Retinal pigment epithelial cell (primary cell): ENCODE results near the gene USHBP1.

Experiments
- DNase-seq: peaks from one replicate; pipeline ENCODE4 v3.0.0-alpha.2; 2010; ENCODE audit warnings: low read depth
- H3K4me3 ChIP-seq: 2 replicates; pipeline ENCODE4 v1.5.1; 2011; ENCODE audit warnings: mild to moderate bottlenecking, low read length, control low read depth, moderate library complexity
- CTCF ChIP-seq: conservative IDR thresholded peaks from 2 replicates; pipeline ENCODE4 v1.5.1; 2011; ENCODE audit warnings: low read depth, low read length, control low read depth, inconsistent platforms

Gene USHBP1

GRCh38 chr19:17226002-17226933 lies 38.3 kb downstream of the USHBP1 start, which contains the start of gene OCEL1:
TSS of gene OCEL1 (plus strand) at chr19:17226226. CDS start at chr19:17226248, 22 bp downstream.
- peak within 1 kb of the TSS; percentile 71 for H3K4me3 ChIP-seq
- DNase-seq: peak; percentile 91
- TF ChIP-seq CTCF: no peak

GRCh38 chr19:17225053-17225452 lies 39.5 kb downstream of the USHBP1 start:
- no peak for TF ChIP-seq CTCF
- no peak overlapping the region for H3K4me3 ChIP-seq

GRCh38 chr19:17220207-17220758 lies 44.3 kb downstream of the USHBP1 start:
- H3K4me3 ChIP-seq: no peak overlapping the region
- DNase-seq: peak; percentile 23
- TF ChIP-seq CTCF: no peak

More at GRCh38 chr19:17225053-17225452, 39.5 kb downstream of the USHBP1 start:
- no peak for DNase-seq

GRCh38 chr19:17219286-17219685 lies 45.3 kb downstream of the USHBP1 start:
- H3K4me3 ChIP-seq: no peak overlapping the region
- TF ChIP-seq CTCF: no peak
- DNase-seq: no peak

- TF ChIP-seq CTCF: no peak
- H3K4me3 ChIP-seq: peak overlapping the region; percentile 73
- no peak for DNase-seq
Measured at GRCh38 chr19:17216058-17216670, 48.4 kb downstream of the USHBP1 start.

- peak; percentile 64 for DNase-seq
- H3K4me3 ChIP-seq: peak within 1 kb of the TSS; percentile 73
- no peak for TF ChIP-seq CTCF
Measured at GRCh38 chr19:17215127-17215971, 49.2 kb downstream of the USHBP1 start, which contains the start of gene USE1. TSS of gene USE1 (plus strand) at chr19:17215357. CDS start at chr19:17215406, 49 bp downstream.
